Amniotic epithelial cell (primary cell): Measurements from ENCODE around the gene ITPR1.

Experiments used
- DNase-seq: peaks from one replicate; pipeline ENCODE4 v3.0.0-alpha.2; 2010; ENCODE audit warnings: low read depth

The ITPR1 gene

DNA sequence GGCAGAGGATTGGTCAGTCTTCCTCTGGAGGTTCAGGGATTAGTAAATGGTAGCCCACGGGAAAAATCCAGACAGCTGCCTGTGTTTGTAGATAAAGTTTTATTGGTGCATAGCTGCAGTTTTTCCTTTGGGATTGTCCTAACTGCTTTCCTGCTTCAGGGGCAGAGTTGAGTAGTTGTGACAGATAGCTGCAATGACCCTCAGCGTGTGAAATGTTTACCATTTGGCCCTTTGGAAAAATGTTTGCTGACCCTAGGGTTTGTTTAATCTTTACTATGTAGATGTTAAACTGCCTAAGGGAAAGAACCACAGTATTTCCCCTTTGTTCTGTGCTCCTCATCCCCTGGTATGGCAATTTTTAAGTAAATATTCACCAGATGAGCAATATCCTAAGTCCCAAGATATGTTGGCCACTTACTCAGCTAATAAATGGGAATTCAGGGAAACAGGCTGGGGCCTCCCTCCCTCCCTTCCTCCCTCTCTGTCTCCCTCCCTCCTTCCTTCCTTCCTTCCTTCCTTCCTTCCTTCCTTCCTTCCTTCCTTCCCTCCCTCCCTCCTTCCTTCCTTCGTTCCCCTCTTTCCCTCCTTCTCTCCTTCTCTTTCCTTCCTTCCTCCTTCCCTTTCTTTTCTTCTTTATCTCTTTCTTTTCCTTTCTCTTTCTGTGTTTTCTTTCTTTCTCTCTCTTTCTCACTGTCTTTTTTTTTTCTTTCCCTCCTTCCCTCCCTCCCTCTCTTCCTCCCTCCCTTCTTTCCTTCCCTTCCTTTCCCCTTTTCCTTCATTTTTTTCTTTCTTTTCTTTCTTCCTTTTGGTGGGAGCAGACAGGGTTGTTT lies 251.5 kb downstream of the ITPR1 start:
- DNase-seq = peak; percentile 57

DNA sequence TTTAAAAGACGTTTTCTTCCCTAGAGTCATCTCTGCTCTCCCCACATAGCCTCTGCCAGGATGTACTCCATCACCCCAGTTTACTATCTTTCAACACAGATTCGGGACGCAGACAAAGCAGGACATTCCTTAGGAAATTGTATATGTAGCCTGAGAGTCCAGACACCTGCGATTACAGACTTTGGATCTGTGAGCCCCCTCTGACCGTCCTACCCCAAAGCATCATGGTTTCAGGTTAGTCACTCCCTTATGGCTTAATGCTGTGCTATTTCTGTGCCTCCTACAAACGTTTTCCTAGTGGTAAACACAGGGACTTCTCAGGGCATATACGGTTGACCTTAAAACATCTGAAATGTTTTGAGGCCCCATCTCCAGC lies 252.1 kb downstream of the ITPR1 start:
- peak; percentile 70 for DNase-seq

DNA sequence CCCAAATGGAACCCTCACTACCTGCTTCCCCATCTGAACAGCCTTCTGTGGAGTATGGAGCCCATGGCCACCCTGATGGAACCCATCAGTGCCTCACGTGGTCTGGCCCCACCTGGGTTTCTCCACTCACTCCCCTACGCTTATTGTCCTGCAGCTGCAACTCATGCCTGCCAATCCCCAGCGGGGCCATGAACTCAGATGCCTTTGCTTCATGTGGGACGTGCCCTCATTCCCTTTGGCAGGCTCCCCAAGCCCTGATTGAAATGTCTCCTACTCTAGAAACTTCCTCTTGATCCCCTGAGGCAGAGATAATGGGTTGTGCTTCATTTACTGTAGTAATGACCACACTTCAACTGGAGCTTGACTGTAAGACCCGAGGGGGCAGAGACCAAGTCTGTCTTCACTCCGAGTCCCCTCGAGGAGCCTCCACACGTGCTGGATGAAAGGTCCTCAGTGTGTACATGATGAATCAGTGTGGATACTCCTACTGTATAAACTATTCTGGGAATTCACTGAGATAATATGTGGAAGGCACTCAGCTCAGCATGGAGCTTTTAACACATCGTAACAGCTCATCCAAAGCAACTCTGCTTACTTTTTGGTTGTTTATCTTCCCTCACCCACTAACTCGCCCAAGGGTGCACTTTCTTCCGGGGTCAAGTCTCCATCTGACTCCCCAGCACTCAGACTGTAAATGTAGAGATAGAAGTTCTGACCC lies 253.3 kb downstream of the ITPR1 start:
- DNase-seq = peak; percentile 77

DNA sequence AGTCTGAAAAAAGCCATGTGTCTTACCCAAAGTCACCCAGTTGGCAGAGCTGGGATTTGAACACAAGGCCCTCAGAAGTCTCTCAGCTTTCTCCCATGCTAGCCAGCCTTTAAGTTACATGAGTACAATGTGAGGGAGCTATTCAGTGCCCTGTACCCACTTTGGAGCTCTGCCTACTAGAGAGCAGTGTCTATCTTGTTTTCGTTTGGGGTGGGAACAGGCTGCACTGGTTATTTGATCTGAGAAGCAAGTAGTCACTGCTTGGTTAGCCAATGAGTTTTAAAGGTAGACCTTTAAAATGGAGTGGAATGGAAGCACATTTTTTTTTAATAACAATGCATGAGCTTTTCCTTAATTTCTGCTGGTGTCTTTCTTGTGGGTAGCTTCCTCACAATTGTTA lies 255.0 kb downstream of the ITPR1 start:
- DNase-seq = no peak

DNA sequence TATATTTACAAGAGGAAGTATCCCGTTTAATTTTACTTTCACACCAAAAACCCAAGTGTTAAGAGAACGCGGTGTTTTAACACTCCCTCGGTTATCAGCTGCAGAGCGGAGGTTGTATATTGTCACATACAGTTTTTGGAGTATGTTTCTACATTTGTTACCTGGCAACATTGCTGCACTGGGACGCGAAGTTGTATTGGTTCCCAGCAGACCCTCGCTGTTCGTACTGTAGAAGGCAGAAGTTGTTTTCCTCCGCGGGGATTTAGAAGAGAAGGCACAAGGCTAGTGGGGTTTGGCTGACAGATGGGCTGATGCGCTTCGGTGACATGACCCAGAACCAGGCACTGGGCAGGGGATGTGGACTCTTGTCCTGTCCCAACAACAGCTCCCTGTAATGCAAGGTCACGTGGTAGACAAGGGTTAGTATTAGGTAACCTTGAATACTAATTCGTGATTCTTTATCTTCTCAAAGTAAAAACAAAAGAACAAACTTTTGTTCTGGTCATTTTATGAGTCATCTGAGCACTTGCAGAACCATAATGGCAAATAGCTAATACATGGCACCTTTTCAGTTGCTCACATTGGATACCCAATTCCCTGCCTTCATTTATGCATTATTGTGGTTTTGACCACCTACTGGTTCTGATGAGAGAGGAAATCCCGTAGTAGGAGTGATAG lies 255.7 kb downstream of the ITPR1 start:
- DNase-seq = no peak

DNA sequence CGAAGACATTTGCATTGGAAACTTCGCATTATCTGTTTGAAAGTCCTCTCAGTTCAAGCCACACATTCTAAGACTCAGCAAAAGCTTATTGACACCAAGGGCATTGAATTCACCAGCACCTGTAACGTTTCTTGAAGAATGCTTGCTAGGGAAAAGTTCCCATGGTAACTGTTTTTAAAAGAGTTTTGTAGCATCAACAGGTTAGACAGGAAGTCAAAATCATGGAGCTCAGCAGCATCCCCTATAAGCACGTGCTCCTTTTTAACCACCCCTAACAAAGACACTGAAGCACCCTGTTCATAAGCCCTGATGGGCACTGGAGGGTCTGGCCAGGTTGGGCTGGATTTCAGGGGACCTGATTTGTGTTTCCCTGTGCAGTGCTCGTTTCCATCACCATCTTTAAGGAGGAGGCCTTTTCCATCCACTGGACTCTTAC lies 256.4 kb downstream of the ITPR1 start:
- DNase-seq = no peak

DNA sequence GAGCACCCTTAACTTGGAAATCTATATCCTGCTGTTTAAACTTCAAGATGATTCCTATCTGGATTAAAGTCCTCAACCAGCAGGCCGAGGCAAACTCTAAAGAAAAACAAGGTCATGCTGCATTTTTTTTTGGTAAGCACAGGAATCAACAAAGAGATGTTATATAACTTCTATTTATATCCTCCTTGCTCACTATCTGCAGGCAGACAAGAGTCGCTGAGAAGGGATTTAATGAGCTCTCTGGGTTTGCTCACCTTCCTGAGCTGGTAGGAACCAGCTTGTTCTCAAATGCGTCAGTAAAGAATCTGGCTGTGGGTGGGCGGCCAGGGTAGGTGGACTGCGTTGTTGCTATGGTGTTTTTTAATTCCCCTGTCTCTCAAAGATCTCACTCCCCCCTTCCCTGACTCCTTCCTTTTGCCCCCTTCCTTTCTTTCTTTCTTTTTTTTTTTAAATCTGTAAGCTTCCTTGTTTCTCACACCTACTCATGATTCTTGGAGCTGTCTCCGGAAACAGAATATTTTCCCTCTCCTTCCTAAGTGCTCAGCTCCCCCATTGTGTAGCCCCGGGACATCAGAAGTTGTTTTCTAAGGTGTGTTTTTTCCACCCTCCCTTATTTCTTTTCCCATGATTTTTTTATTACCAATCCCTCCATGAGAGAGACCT lies 257.3 kb downstream of the ITPR1 start:
- peak; percentile 75 for DNase-seq

DNA sequence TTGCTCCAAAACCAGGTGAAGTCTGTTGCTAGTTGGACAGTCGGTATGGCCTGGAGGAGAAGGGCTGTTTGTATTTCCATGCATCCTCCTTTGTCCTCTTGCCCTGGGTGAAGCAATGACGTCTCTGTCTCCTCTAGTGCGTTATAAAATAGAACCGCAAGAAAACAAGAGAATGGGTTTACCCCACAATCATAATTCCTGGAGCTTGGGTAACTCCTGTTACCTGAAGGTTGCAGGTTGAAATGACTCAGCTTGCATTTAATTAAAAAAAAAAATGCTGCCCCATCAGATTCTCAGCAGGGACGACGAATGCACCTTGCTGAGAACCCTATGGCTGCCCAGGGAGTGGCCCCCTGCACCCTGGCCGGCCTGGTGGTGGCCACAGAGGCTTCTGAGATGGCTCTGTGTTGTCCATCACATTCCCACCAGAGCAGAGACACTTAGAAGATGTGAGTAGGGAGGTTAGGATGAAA lies 257.9 kb downstream of the ITPR1 start:
- no peak for DNase-seq

DNA sequence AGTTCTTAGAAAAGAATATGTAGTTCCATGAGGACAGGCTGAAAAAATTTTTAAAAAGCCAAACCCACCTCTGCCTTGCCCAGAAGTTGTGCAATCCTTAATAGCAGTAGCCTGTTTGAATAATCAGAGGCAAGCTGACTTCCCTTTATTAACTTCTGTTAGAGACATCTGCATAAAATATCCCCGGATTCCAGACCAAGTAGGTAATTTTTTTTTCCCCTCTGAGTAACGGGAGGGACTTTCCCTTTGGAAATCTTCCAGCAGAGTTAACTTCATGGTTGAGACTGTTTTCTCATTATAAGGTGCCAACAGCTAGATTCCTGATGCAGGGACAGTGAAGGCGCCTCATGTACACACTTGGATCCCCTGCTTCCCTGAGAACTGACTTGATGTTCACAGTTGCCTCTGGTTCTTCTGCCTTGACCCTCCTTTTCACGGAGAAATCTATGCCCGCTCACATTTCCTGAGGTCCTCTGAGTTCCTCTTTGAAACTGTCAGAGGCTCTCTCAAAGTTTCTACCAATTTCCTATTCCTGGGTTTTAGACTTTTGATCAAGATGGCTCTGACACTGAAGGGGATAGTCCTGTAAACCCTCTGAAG lies 258.5 kb downstream of the ITPR1 start:
- DNase-seq = peak; percentile 85

DNA sequence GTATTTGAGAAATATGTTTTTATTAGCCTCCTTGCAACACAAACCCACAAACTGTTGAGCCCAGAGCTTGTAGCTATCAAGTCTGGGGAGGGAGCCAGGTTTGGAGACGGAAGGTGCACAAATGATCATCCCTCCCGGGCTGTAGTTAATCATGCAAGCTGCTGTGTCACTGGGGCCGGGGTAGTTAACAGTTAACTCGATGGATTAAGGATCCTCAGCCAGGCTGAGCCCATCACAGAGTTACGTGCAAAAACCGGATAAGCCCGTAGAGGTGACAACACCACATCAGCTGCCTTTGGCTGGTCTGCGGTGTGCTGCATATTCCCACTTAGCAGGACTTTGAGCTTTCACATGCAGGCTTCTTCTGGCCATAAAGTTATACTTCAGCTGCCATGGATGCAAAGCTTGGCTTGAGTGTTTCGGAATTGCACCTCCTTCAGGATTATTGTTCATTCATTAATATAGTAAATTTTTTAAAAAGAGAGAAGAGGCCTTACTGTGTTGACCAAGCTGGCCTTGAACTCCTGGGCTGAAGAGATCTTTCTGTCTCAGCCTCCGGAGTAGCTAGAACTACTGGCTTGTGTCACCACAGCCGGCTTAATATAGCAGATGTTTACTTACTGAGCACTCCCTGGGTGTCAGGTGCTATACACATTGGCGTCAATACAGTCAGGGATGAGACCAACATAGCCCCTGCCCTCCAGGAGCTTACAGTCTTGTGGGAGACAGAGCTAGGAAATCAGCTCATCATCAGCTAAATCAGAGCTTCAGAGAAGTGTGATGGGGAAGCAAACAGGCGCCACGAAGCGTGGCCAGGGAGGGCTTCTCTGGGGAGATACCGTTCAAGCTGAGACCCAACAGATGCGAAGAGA lies 259.3 kb downstream of the ITPR1 start:
- peak; percentile 73 for DNase-seq

DNA sequence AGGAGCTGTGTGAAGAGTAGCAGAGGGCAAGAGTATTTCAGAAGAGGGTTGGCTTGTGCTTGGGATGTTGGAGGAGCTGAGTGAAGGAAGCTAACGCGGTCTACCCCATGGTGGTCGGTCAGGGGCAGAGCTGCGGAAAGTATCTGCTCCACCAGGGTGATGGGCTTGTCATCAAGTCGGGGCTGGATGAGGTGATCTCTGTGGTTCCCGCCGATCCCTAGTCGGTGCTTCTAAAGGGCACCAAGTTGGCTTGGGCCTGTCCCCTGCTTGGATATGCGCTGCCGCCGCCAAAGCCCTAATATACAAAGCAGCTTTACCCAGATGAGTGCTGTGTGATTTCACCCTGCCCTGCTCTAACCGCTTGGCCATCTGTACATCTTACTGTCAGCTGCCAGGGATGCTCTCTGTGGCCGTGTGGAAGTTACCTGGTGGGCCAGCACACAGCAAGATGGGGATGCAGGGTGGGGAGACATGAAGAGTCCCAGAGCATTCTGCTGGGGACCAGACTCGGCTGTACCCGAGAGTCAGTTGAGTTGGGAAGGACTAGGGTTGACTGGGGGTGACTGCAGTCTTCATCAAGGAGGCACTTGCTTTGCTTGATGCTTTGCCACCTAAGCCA lies 260.0 kb downstream of the ITPR1 start:
- DNase-seq = no peak

DNA sequence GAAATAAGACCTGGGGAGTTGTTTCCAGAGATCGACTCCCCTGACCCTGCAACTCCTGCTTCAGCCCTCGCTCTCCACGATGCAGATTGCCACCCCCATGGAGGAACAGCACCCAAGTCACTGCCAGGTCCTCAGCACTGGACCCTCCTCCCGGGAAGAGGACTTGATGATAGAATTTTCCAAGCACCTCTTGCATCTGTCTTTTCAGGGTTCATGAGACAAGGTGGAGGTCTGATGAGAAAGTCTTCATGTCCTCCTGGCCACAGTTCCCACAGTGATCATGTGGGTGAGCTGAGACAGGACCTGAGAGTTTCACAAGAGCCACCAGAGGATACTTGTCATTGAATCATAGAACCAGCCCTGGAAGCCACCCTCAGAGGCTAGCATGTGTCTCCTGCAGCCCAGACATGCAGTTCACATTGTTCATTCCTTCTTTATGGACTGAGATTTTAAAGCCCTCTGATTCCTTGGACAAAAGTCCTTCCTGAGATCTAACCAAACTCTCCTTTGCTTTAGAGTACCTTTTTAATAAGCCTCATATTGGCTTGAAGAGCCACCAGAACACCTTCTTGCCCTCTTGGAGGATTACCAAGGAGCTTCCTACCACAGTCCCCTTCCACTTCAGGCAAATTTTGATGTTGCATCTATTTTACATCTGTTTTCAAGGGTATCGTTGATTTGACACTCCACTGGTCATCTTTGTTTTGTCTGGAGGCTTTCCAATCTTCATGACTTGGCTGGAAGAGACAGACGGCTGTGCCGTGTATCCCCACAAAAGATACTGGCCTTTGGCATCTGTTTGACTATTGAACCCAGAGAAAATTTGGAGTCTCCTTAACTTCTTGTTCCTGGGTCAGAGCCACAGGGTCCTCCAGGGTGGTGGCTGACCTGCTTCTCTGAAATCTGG lies 261.3 kb downstream of the ITPR1 start:
- DNase-seq = no peak

DNA sequence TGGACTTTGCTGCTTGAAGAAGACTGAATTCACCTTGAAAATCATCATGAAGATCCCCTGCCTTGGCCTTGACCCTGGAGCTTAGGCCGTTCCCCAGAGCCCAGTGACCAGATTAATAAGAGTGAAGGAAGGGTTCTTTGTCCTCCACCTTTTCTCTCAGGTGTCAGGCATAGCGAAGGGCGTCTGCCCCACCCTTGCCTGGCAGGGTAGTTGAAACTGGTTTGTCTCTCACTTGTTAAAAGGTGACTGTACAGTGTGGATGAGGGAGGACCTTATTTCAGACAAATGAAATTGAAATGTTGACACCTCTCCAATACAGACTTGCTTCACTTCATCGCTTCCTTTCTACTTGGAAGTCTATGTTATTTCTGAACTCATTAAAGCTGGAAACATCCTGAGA lies 262.4 kb downstream of the ITPR1 start:
- DNase-seq = no peak

DNA sequence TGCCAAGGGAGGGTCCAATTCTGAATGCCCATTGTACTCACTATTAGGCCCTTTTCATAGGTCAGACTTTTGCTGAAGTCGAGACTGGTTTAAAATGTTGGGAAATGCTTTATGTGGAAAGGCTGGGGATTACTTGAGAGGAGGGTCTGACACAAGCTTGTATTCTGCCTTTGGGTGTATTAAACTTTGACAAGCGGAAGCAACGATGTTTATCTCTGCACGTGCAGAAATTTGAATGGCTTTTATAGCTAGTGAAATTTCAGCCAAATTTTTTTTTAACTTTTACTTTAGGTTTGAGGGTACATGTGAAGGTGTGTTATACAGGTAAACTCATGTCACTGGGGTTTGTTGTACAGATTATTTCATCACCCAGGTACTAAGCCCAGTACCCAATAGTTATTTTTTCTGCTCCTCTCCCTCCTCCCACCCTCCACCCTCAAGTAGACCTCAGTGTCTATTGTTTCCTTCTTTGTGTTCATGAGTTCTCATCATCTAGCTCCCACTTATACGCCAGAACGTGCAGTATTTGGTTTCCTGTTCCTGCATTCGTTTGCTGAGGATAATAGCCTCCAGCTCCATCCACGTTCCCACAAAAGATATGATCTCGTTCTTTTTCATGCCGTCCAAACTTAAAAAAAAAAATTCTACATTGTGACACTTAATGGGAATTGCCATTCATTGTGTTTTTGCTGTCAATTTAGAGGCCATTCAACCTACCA lies 263.1 kb downstream of the ITPR1 start:
- no peak for DNase-seq

DNA sequence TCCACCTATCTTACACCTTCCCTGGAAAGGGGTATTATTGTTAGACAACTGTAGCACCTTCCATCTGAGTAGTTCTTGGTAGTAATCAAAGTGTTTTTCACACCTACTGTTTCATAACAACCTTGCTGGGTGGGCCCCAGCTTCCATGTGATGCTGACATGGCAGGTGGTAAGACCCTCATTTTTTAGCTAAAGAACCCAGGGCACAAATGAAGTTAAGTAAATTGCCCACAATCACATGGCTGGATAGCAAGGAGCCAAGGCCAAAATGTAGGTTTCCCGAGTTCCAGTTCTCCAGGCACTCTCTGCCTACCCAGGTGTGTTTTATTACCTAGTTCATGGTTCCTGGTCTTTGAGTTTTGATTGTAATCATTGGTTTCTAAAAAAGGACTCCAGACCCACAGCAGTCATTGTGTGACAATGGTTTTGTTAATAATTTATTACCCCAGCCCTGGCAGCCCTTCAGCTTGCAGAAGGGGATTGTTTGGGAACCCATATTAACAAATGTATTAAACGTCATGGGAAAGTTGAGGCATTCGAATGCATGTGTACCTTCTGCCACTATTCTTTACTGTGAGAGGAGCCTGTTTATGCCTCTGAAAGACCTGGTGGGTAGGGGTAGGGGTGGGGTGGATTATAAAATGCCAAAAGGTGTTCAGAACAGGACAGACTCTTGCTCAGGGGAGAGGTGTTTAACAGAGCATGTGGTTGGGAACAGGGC lies 263.9 kb downstream of the ITPR1 start:
- no peak for DNase-seq

DNA sequence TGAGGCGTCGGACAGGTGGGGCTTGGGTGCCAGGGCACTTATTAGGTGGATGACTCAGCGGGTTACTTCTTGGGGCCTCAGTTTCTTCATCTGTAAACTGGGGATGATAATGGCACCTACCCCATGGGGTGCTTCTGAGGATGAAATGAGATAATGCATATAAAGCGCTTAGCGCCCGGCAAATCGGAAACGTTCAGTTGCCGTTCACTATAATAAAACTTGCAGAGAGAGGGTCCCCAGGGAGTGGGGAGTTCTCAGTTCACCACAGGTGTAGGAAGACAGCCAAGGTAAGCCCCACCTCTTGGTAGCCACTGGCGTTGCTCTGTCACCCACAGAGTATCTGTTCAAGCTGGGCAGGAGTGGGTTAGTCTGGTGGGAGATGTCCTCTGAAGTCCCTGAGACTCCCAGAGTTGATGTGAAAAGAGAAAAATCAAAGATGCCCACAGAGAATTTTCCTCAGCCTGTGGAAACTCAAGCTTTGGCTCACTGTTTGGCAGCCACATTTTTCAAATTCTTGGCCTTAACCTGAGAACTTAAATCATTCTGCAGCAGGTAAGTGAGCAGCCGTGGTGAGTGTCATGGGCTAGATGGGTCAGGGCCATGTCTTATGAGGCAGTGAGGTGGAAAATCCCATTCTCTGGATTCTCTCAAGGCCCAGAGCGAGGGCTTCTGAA lies 264.6 kb downstream of the ITPR1 start:
- DNase-seq = no peak

DNA sequence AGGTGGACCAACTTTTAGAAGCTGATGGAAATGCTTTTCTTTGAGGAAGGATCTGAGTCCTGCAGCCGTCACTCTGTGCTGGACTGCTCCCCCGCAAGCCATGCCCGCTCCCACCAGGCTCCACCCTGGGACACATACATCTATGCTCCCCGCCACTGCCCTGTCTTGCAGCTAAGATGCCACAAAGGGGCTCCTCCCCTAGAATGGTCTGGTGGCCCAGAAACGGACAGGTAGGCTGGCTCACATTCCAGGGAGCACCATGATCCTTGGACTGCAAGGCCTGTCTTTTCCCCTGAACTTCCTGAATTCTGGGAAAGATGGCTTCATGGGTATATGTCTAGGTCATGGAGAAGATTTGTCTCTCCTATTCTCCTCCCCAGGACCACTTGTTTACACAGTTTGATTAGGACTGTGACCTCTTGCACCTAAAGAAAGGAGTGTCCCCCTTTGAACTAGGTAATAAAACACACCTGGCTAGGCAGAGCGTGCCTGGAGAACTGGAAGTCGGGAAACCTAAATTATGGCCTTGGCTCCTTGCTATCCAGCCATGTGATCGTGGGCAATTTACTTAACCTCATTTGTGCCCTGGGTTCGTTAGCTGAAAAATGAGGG lies 265.2 kb downstream of the ITPR1 start:
- no peak for DNase-seq
